HCT116 (cell line): ENCODE data around the gene COPG2. TPM values are rescaled to one million over a fixed set of nuclear protein-coding genes. Genes with fewer than 3 reads are reported as not detected.

Experiments
- ATAC-seq: fragments of 200-7000 bp; cut with Tn5 transposase; 2 replicates; pipeline ENCODE4 v1.9.1; 2020; ENCODE audit warnings: mild to moderate bottlenecking, moderate library complexity
- BruUV-seq: library from RNA; stranded (reverse); fragments of 400-500 nt; replicated peaks from 2 replicates; lab custom pipeline; 2021; lab: Mats Ljungman, UMichigan
- CTCF ChIA-PET: fragments of 300-600 bp; sonication (Branson Sonifier 250); formaldehyde crosslinking; loops from one replicate; lab custom pipeline; 2021; ENCODE audit warnings: antibody characterized with exemption; lab: Charles Lee
- POLR2A ChIA-PET: fragments of 300-600, 350-600 bp; sonication (Branson Sonifier 250); formaldehyde crosslinking; loops from one replicate; lab custom pipeline; 2021; ENCODE audit warnings: antibody characterized with exemption; lab: Charles Lee
- RAD21 ChIA-PET, 2 experiments: fragments of 300-600 bp; sonication (Branson Sonifier 250); formaldehyde crosslinking; loops; one replicate each; lab custom pipeline; 2023; ENCODE audit warnings: low total read pairs in 2 of 2; ENCODE audit not compliant: uncharacterized antibody in 2 of 2, unreplicated experiment in 2 of 2, low non-redundant PET in 1 of 2; lab: Charles Lee
- DNase-seq: peaks from one replicate; pipeline ENCODE4 v3.0.0-alpha.2; 2010; ENCODE audit warnings: low read depth, low spot score
- H2AFZ ChIP-seq: fragments of 200-600 bp; shearing (Covaris generic), sonication (generic); 2 replicates; pipeline ENCODE4 v1.6.1; 2017; ENCODE audit warnings: low read depth, mixed run types, mixed read lengths, antibody characterized with exemption, low read length; ENCODE audit not compliant: poor library complexity, severe bottlenecking
- H3K27ac ChIP-seq: 2 replicates; pipeline ENCODE4 v1.5.1; 2012; ENCODE audit warnings: low read depth, low read length
- H3K27me3 ChIP-seq: fragments of 200-600 bp; sonication (generic); 2 replicates; pipeline ENCODE4 v1.6.1; 2016; ENCODE audit warnings: mixed run types, low read length, mixed read lengths; ENCODE audit not compliant: insufficient read depth
- H3K36me3 ChIP-seq, 2 experiments: fragments of 200-500 bp in 1 of 2; fragments of 200-600 bp in 1 of 2; sonication (Bioruptor generic) in 1 of 2; sonication (generic) in 1 of 2; 2 replicates each; pipeline versions ENCODE4 v1.5.1 to v1.6.1; 2014 to 2016; ENCODE audit warnings: low read length in 2 of 2, inconsistent platforms in 1 of 2, mixed read lengths in 1 of 2, mixed run types in 1 of 2; ENCODE audit not compliant: insufficient read depth in 2 of 2, control insufficient read depth in 1 of 2
- H3K4me1 ChIP-seq, 2 experiments: fragments of 200-600 bp in 1 of 2; sonication (generic) in 1 of 2; 2 replicates each; pipeline versions ENCODE4 v1.5.1 to v1.6.1; 2012 to 2017; ENCODE audit warnings: low read length in 2 of 2, inconsistent platforms in 1 of 2, mild to moderate bottlenecking in 1 of 2, mixed read lengths in 1 of 2, mixed run types in 1 of 2, moderate library complexity in 1 of 2; ENCODE audit not compliant: insufficient read depth in 2 of 2, control insufficient read depth in 1 of 2
- H3K4me2 ChIP-seq: fragments of 200-600 bp; sonication (generic); 2 replicates; pipeline ENCODE4 v1.6.1; 2017; ENCODE audit warnings: mixed run types, low read length, mixed read lengths
- H3K4me3 ChIP-seq, 2 experiments: fragments of 200-600 bp in 1 of 2; sonication (generic) in 1 of 2; replicated peaks in 1 of 2; 2 replicates each; pipeline ENCODE4 v1.5.1; 2011 to 2016; ENCODE audit warnings: low read length in 2 of 2, control low read depth in 1 of 2, low read depth in 1 of 2, mild to moderate bottlenecking in 1 of 2, mixed read lengths in 1 of 2, mixed run types in 1 of 2
- H3K79me2 ChIP-seq: fragments of 200-600 bp; sonication (generic); 2 replicates; pipeline ENCODE4 v1.6.1; 2017; ENCODE audit warnings: mild to moderate bottlenecking, mixed run types, low read length, moderate library complexity, mixed read lengths; ENCODE audit not compliant: insufficient read depth
- H3K9ac ChIP-seq: fragments of 200-600 bp; sonication (generic); 2 replicates; pipeline ENCODE4 v1.6.1; 2016; ENCODE audit warnings: low read length, mixed read lengths
- H3K9me2 ChIP-seq: fragments of 200-600 bp; sonication (generic), shearing (Covaris generic); 2 replicates; pipeline ENCODE4 v1.6.1; 2017; ENCODE audit warnings: mixed run types, mild to moderate bottlenecking, moderate library complexity; ENCODE audit not compliant: insufficient read depth
- H3K9me3 ChIP-seq, 2 experiments: fragments of 200-500 bp in 1 of 2; fragments of 200-600 bp in 1 of 2; sonication (Bioruptor generic) in 1 of 2; sonication (generic) in 1 of 2; 2 replicates each; pipeline ENCODE4 v1.6.1; 2014 to 2017; ENCODE audit warnings: low read length in 2 of 2, mixed read lengths in 2 of 2, inconsistent platforms in 1 of 2, low read depth in 1 of 2, mild to moderate bottlenecking in 1 of 2, mixed run types in 1 of 2, moderate library complexity in 1 of 2; ENCODE audit not compliant: control insufficient read depth in 1 of 2, insufficient read depth in 1 of 2
- H4K20me1 ChIP-seq: fragments of 200-600 bp; sonication (generic), shearing (Covaris generic); 2 replicates; pipeline ENCODE4 v1.6.1; 2017; ENCODE audit warnings: mixed run types, mild to moderate bottlenecking, moderate library complexity; ENCODE audit not compliant: insufficient read depth
- CEBPB ChIP-seq: IDR thresholded peaks from 2 replicates; pipeline ENCODE4 v1.6.1; 2012; ENCODE audit warnings: low read depth
- ELF1 ChIP-seq: IDR thresholded peaks from 2 replicates; pipeline ENCODE4 v1.6.1; 2012; ENCODE audit warnings: low read depth, borderline replicate concordance
- RAD21 ChIP-seq: IDR thresholded peaks from 2 replicates; pipeline ENCODE4 v1.6.1; 2012; ENCODE audit warnings: low read depth, mild to moderate bottlenecking
- SIN3A ChIP-seq: IDR thresholded peaks from 2 replicates; pipeline ENCODE4 v1.6.1; 2012; ENCODE audit warnings: low read depth
- ZFX ChIP-seq: fragments of 450-650 bp; IDR thresholded peaks from 2 replicates; pipeline ENCODE4 v1.6.1; 2017
- intact Hi-C: fragments of 100-400 bp; cut with micrococcal nuclease; formaldehyde crosslinking; loops from 2 replicates; pipeline ENCODE4 v1.10.0; 2022
- total RNA-seq: library from RNA; stranded (reverse); gene quantifications from one replicate; pipeline ENCODE4 v1.2.1, GENCODE V29; 2021; ENCODE audit not compliant: unreplicated experiment
- TF ChIP-seq, protein P1 (sequence below): IDR thresholded peaks from 2 replicates; pipeline ENCODE4 v1.6.1; 2012

COPG2 gene
- total RNA-seq, 1 experiment from 2014 or later: 31.0 TPM

DNA sequence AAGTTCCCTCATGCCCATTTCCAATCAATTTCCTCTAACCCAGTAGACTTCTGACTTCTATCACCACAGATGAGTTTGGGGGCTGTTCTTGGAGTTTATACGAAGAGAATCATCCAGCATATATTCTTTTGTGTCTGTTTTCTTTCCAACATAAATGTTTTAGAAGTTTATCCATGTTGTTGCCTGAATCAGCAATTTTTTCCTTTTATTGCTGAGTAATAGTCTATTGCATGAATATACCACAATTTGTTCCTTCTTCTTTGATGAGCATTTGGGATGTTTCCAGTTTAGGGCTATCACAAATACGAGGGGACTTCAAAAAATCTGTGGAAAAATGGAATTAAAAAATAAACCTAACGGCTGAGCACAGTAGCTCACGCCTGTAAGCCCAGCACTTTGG, 26.2 kb downstream of the COPG2 start:
- TF ChIP-seq ZFX (no peak), SIN3A (no peak), RAD21 (no peak), CEBPB (no peak), ELF1 (no peak)
- TF ChIP-seq, protein P1, sequence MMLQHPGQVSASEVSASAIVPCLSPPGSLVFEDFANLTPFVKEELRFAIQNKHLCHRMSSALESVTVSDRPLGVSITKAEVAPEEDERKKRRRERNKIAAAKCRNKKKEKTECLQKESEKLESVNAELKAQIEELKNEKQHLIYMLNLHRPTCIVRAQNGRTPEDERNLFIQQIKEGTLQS: no peak
- Histone ChIP-seq H2AFZ (no peak overlapping the region), H4K20me1 (no peaks in the 10 kb centered on the region), H3K9ac (no peak overlapping the region), H3K9me2 (no peaks in the 10 kb centered on the region), H3K27ac (no peak overlapping the region), H3K27me3 (no peaks in the 10 kb centered on the region), H3K9me3 (no peaks in the 10 kb centered on the region), H3K36me3 (no peaks in the 10 kb centered on the region), H3K4me2 (no peak overlapping the region), H3K4me1 (no peaks in the 10 kb centered on the region), H3K79me2 (no peaks in the 10 kb centered on the region), H3K4me3 (no peak overlapping the region)
- no TSS peak for BruUV-seq
- ChIA-PET CTCF (no interaction called here), RAD21 (no interaction called here), POLR2A (no interaction called here)
- intact Hi-C loops: no loop called here
- DNase-seq: no peak
- no peak for ATAC-seq

DNA sequence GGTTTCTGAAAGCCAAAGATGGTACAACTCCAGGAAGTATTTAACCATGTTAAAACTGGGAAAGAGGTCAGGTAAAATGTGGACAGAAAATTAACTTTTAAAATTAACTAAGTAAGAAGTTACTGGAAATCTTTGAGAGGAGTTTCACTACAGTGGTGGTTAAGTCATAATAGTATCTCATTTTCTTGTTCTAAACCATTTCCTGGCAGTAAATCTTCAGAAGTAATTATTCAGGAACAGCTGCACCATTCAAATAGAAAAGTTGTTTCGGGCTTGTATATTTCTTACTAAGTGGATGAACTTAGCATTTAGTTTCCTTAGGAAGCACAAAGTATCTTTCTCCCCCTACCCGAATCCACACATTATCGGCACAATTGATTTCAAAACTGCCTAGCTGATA, 27.1 kb downstream of the COPG2 start:
- H3K27ac ChIP-seq: no peak overlapping the region
- H3K79me2 ChIP-seq: no peaks in the 10 kb centered on the region
- no peaks in the 10 kb centered on the region for H3K36me3 ChIP-seq
- ATAC-seq: no peak
- H3K4me2 ChIP-seq: no peak overlapping the region
- ChIA-PET RAD21 (no interaction called here), POLR2A (no interaction called here), CTCF (no interaction called here)
- H3K4me3 ChIP-seq: no peak overlapping the region
- intact Hi-C loops: no loop called here
- no peaks in the 10 kb centered on the region for H4K20me1 ChIP-seq
- no peak overlapping the region for H2AFZ ChIP-seq
- no peak for TF ChIP-seq SIN3A
- no peak for DNase-seq
- no peaks in the 10 kb centered on the region for H3K27me3 ChIP-seq
- H3K9ac ChIP-seq: no peak overlapping the region
- no TSS peak for BruUV-seq
- H3K9me2 ChIP-seq: no peaks in the 10 kb centered on the region
- no peaks in the 10 kb centered on the region for H3K4me1 ChIP-seq
- no peaks in the 10 kb centered on the region for H3K9me3 ChIP-seq
